Effector memory CD4-positive, alpha-beta T cell (primary cell): ENCODE results near the gene STARD9.

Experiments
- DNase-seq, 3 donors: peaks; one replicate each; pipeline ENCODE4 v3.0.0-alpha.2; 2020
- H3K27ac ChIP-seq: 2 replicates; pipeline ENCODE4 v1.7.0; 2013; ENCODE audit warnings: mild to moderate bottlenecking, low read length, moderate library complexity; ENCODE audit not compliant: insufficient read depth, poor library complexity, severe bottlenecking
- H3K27me3 ChIP-seq: replicated peaks from 2 replicates; pipeline ENCODE4 v1.7.0; 2013; ENCODE audit warnings: mild to moderate bottlenecking, low read length; ENCODE audit not compliant: insufficient read depth, control insufficient read depth, poor library complexity, severe bottlenecking
- H3K36me3 ChIP-seq: 2 replicates; pipeline ENCODE4 v1.7.0; 2013; ENCODE audit warnings: mild to moderate bottlenecking, low read length, moderate library complexity; ENCODE audit not compliant: control insufficient read depth, insufficient read depth
- H3K4me1 ChIP-seq: 2 replicates; pipeline ENCODE4 v1.7.0; 2013; ENCODE audit warnings: low read length, mild to moderate bottlenecking; ENCODE audit not compliant: control insufficient read depth, insufficient read depth, poor library complexity, severe bottlenecking
- H3K4me3 ChIP-seq: 2 replicates; pipeline ENCODE4 v1.7.0; 2013; ENCODE audit warnings: low read length, low read depth, mild to moderate bottlenecking; ENCODE audit not compliant: insufficient read depth, poor library complexity, severe bottlenecking
- H3K9me3 ChIP-seq: 2 replicates; pipeline ENCODE4 v1.7.0; 2013; ENCODE audit warnings: mild to moderate bottlenecking, low read length, moderate library complexity; ENCODE audit not compliant: control insufficient read depth

Gene STARD9

DNA sequence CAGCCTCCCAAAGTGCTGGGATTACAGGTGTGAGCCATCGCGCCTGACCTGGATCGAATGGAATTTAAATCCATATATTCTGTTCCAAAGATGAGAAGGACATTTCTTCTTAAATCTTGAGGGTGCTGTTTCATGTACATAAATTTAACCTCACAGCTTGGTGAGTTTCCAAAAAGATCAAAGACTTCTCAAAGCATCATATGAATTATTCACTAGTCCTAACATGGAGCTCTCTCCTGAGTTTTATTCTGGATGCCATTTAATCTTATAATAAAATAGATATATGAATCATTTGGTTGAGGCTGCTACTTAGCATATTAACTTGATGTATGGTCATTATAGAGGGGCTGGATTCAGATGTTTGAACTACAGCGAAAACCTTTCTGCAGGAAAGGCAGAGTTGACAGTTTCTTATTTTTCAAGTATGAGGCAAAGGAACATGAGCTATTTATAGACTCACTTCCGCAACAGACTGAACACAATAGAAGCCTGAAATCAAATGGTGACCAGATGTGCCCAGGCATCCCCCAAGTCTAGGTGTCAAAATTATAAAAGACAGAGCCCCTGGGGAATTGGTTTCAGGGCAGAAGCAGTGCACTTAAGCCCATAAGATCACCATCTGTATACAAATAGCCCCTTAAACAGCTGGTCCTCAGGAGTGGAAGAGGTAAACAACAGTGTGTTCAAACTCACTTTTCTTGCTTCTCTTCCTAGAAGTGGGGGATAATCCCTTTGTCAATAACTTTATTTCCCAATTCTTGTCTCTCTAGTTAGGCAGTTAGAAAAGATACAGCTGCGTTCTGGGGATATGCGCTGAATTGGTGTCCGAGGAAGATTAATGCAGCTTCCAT, 29.7 kb downstream of the STARD9 start:
- no peak for DNase-seq
- no peaks in the 10 kb centered on the region for H3K36me3 ChIP-seq
- H3K27me3 ChIP-seq = no peaks in the 10 kb centered on the region
- no peak overlapping the region for H3K27ac ChIP-seq
- H3K4me1 ChIP-seq = peaks cover 16% of the 10 kb centered on the region
- no peaks in the 10 kb centered on the region for H3K9me3 ChIP-seq
- H3K4me3 ChIP-seq = no peak overlapping the region

DNA sequence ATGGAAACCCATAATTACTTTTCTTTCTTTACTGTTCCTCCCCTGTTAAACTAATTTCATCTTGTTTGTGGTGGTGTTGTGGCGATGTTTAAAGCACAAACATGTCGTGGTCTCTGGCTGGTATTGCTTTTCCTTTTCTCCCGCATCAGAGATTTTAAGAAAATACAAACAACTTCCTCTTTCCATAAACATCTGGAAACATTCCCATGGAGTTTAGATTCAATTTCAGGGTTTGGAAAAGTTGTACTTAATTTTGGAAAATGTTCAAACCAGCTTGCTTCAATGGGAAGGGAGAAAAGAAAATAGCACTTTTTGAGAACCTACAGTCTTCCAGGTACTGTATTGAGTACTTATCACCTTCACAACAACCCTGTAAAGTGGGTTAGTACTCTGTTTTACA, 30.4 kb downstream of the STARD9 start:
- Histone ChIP-seq H3K9me3 (no peaks in the 10 kb centered on the region), H3K4me3 (no peak overlapping the region), H3K27ac (no peak overlapping the region), H3K36me3 (no peaks in the 10 kb centered on the region), H3K27me3 (no peaks in the 10 kb centered on the region), H3K4me1 (peaks cover 16% of the 10 kb centered on the region)
- DNase-seq = no peak

DNA sequence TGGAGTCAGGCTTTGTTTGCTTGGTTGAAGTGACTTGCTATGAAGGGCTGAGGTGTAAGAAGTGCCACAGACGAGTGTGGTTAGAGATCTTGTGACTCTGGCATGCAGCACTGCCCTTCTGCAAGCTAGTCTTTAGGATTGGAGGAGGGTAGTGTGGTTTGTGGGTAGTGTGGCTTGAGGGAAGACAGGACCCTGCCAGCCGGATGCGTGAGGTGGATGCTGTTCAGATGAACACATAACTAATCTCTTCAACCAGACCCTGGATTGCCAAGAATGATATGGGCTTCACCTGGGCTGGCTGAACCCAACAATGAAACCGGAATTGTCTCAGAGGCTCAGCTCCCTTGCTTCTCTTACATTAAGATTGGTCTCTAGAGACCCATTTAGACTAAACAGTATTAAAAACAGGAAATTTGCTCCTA, 32.7 kb downstream of the STARD9 start:
- no peaks in the 10 kb centered on the region for H3K36me3 ChIP-seq
- peak in 2 of 3 donors; percentile 5 to 7 for DNase-seq
- no peak overlapping the region for H3K4me3 ChIP-seq
- H3K27ac ChIP-seq = no peak overlapping the region
- H3K9me3 ChIP-seq = no peaks in the 10 kb centered on the region
- H3K27me3 ChIP-seq = no peaks in the 10 kb centered on the region
- H3K4me1 ChIP-seq = peaks cover 16% of the 10 kb centered on the region

DNA sequence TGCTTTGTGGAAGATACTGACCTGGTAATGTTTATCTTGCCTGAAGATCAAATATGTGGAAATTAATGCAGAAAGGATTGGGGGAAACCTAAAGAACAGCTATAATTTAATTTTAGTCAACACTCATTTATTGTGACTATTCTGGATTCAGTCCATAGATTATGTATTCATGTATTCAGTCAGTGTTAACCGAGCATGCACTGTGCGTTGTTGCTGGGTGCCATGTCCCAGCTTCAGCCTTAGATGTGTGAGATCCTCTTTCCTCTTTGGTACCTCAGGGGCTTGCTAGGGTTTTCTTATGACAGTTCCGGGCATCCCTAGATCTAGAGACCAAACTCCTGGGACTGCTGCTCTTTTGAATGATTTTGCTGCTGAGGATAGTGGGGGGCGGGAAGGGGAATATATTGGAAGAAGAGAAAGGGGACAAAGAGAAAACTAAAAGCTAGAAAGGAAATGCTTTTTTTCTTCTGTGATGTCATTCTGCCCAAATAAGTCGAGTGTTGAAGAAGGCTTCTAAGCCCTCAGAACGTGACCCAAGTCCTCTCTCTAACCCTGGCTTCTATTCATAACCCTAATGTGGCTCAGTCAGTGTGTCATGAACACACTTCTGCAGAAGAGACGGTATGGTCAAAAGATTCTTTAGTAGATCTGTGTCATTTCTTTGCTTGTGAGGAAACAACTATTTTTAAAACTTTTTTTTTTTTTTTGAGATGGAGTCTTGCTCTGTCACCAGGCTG, 33.5 kb downstream of the STARD9 start:
- Histone ChIP-seq H3K9me3 (no peaks in the 10 kb centered on the region), H3K4me3 (no peak overlapping the region), H3K36me3 (no peaks in the 10 kb centered on the region), H3K4me1 (peaks cover 16% of the 10 kb centered on the region), H3K27me3 (no peaks in the 10 kb centered on the region), H3K27ac (no peak overlapping the region)
- DNase-seq = no peak

DNA sequence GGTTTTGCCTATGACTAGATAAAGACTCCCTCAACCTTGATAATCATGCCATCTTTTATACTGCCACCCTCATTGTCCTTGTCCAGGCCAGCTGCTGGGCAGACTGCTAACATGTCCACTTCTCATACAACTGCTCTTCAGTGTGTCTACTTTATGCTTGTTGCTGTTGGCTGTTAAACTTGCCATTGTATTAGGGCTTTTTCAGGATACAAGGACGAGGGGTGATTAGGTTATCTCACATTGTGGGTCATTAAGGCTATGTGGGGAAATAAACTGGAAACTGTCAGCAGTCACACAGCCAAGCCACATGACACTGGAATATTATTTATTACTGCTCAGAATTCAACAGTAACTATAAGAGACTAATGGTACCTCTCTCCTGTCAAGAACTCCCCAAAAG, 36.1 kb downstream of the STARD9 start:
- no peaks in the 10 kb centered on the region for H3K27me3 ChIP-seq
- no peaks in the 10 kb centered on the region for H3K9me3 ChIP-seq
- H3K27ac ChIP-seq = no peak overlapping the region
- H3K36me3 ChIP-seq = no peaks in the 10 kb centered on the region
- no peak for DNase-seq
- peaks cover 12% of the 10 kb centered on the region for H3K4me1 ChIP-seq
- no peak overlapping the region for H3K4me3 ChIP-seq

DNA sequence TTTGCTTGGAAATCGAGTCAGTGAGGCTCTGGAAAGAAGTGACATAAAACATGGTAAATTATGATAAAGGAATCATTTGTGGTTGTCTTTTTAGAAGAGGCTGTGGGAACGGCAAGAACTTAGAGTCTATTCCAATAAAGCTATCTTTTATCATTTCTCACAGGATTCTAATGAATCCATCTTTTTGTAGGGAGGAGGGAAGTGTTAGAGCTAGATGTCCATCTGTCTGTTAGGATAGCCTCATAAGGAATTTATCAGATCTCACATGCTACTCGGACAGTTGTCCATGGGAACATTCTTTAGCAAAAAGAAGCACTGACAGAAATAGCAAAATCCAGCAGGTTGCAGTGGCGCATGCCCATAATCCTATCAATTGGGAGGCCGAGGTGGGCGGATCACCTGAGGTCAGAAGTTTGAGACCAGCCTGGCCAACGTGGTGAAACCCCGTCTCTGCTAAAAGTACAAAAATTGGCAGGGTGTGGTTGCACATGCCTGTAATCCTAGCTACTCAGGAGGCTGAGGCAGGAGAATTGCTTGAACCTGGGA, 37.0 kb downstream of the STARD9 start:
- H3K4me1 ChIP-seq = peaks cover 12% of the 10 kb centered on the region
- no peaks in the 10 kb centered on the region for H3K36me3 ChIP-seq
- no peak overlapping the region for H3K4me3 ChIP-seq
- no peak overlapping the region for H3K27ac ChIP-seq
- H3K27me3 ChIP-seq = no peaks in the 10 kb centered on the region
- no peaks in the 10 kb centered on the region for H3K9me3 ChIP-seq
- DNase-seq = no peak

DNA sequence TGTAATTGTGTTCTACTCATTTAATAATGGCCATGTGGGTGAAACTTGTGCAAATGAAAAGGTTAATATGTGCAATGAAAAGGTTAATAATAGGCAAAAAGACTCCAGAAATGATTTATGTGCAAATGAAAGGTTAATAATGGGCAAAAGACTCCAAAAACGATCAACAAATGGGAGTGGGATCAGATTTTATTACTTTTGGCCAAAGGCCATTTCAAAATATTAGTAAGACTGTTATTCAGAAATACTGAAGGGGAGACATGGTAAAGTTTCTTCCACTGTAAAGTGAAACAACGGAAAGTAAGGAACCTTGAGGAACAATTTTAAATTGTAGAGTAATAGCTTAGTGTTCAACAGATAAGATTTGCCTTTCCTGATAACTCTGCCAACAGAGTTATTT, 40.7 kb downstream of the STARD9 start:
- H3K9me3 ChIP-seq = no peaks in the 10 kb centered on the region
- no peak overlapping the region for H3K27ac ChIP-seq
- no peaks in the 10 kb centered on the region for H3K36me3 ChIP-seq
- H3K4me3 ChIP-seq = no peak overlapping the region
- H3K27me3 ChIP-seq = no peaks in the 10 kb centered on the region
- no peaks in the 10 kb centered on the region for H3K4me1 ChIP-seq
- DNase-seq = no peak

DNA sequence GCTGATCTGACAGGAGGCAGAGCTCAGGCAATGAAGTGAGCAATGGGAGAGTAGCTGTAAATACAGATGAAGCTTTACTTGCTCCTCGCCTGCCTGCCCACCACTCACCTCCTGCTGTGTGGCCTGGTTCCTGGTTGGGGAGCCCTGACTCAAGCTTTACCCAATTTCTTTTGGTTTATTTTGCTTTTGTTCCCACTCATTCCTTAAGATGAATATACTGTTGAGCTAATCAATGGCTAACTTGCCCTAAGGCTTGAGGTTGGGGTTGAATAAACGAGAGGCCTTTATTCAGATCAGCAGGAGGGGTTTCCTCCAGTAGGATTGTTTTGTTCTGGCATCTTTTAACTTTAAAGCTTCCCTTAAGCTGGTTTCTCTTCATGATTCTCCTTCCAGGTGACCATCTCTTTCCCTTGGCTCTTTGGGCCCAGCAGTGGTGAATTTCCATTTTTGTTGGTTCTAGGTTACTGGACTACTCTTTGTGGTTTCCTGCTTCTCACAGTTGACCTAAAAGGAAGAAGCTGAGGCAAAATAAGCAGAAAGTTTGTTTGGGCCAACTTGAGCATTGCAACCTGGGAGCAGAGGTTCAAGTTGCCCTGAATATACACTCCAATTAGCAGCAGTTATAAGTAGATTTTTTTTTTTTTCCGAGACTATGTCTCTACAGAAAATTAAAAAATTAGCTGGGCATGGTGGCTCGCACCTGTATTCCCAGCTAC, 44.4 kb downstream of the STARD9 start:
- H3K27me3 ChIP-seq = no peaks in the 10 kb centered on the region
- no peak overlapping the region for H3K4me3 ChIP-seq
- no peaks in the 10 kb centered on the region for H3K9me3 ChIP-seq
- no peak for DNase-seq
- no peaks in the 10 kb centered on the region for H3K36me3 ChIP-seq
- no peak overlapping the region for H3K27ac ChIP-seq
- no peaks in the 10 kb centered on the region for H3K4me1 ChIP-seq

DNA sequence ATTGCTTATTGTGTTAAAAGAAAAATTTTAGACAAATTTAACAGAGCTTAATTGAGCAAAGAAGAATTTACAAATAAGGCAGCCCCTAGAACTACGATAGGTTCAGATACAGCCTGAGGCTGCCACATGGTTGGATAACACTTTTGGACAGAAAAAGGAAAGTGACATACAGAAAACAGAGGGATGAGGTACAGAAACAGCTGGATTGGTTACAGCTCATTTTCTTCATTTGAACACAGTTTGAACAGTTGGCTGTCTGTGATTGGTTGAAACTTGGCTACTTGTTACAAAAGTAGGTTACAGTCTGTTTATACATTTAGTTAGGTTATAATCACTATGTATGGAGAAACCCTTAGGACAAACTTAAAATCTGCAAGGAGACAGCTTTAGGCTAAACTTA, 46.0 kb downstream of the STARD9 start:
- no peaks in the 10 kb centered on the region for H3K4me1 ChIP-seq
- no peaks in the 10 kb centered on the region for H3K9me3 ChIP-seq
- H3K27me3 ChIP-seq = no peaks in the 10 kb centered on the region
- H3K4me3 ChIP-seq = no peak overlapping the region
- DNase-seq = no peak
- H3K27ac ChIP-seq = no peak overlapping the region
- no peaks in the 10 kb centered on the region for H3K36me3 ChIP-seq
